HL-60 (cell line): ENCODE measurements around the gene TBL1X.

Source experiments
- CTCF ChIP-seq: IDR thresholded peaks from one replicate; pipeline ENCODE4 v1.5.1; 2011; ENCODE audit warnings: low read length, control low read depth, inconsistent platforms; ENCODE audit not compliant: insufficient read depth
- GABPA ChIP-seq: IDR thresholded peaks from 2 replicates; pipeline ENCODE4 v1.6.1; 2012; ENCODE audit warnings: low read depth

GRCh38 chrX:9730752-9731151, 265.9 kb downstream of the TBL1X start:
- TF ChIP-seq CTCF (no peak), GABPA (no peak)
